B cell (primary cell): ENCODE data around the gene PARP16. TPM values are rescaled to one million over a fixed set of nuclear protein-coding genes. Genes with fewer than 3 reads are reported as not detected.

ENCODE experiments used
- ATAC-seq: fragments of 200-7000 bp; cut with Tn5 transposase; one replicate; pipeline ENCODE4 v1.10.0; 2021; ENCODE audit warnings: low read depth, mild to moderate bottlenecking, moderate number of reproducible peaks, moderate library complexity
- CTCF ChIA-PET: fragments of 350-600 bp; sonication (Branson Sonifier 250); formaldehyde crosslinking; loops from one replicate; lab custom pipeline; 2021; ENCODE audit warnings: antibody characterized with exemption, inconsistent platforms; lab: Charles Lee
- POLR2A ChIA-PET: fragments of 350-600 bp; sonication (Branson Sonifier 250); formaldehyde crosslinking; loops from one replicate; lab custom pipeline; 2021; ENCODE audit warnings: antibody characterized with exemption; lab: Charles Lee
- DNase-seq: peaks from one replicate; pipeline ENCODE4 v3.0.0; 2013
- H2AFZ ChIP-seq: 2 replicates; pipeline ENCODE4 v1.6.1; 2012; ENCODE audit warnings: mild to moderate bottlenecking, low read depth, low read length; ENCODE audit not compliant: insufficient read depth, poor library complexity, severe bottlenecking
- H3K27ac ChIP-seq, 2 donors: 1 replicate in 1 of 2; 2 replicates in 1 of 2; pipeline ENCODE4 v1.5.1; 2012 to 2013; ENCODE audit warnings: low read length in 2 of 2, mild to moderate bottlenecking in 2 of 2, moderate library complexity in 1 of 2
- H3K27me3 ChIP-seq, 4 experiments: fragments of 200-600 bp in 1 of 4; sonication (generic) in 1 of 4; replicated peaks in 1 of 4; 1 replicate in 2 of 4; 2 replicates in 2 of 4; pipeline versions ENCODE4 v1.6.1 to v1.7.0; 2013 to 2016; ENCODE audit warnings: low read length in 3 of 4, mild to moderate bottlenecking in 2 of 4, mixed read lengths in 1 of 4, moderate library complexity in 1 of 4; ENCODE audit not compliant: insufficient read depth in 4 of 4, control insufficient read depth in 3 of 4; ENCODE audit errors: control extremely low read depth in 1 of 4
- H3K36me3 ChIP-seq, 2 experiments: replicated peaks in 1 of 2; 1 replicate in 1 of 2; 2 replicates in 1 of 2; pipeline versions ENCODE4 v1.6.1 to v1.7.1; 2013; ENCODE audit warnings: low read length in 1 of 2; ENCODE audit not compliant: insufficient read depth in 2 of 2, control insufficient read depth in 1 of 2; ENCODE audit errors: control extremely low read depth in 1 of 2, extremely low read depth in 1 of 2
- H3K4me1 ChIP-seq, 2 donors: fragments of 200-600 bp in 1 of 2; sonication (generic) in 1 of 2; 1 replicate in 1 of 2; 2 replicates in 1 of 2; pipeline versions ENCODE4 v1.5.1 to v1.6.1; 2013 to 2017; ENCODE audit warnings: low read length in 2 of 2; ENCODE audit not compliant: control insufficient read depth in 2 of 2, insufficient read depth in 2 of 2
- H3K4me2 ChIP-seq: replicated peaks from 2 replicates; pipeline ENCODE3; 2012; ENCODE audit warnings: mild to moderate bottlenecking, low read depth, low read length; ENCODE audit not compliant: poor library complexity, severe bottlenecking
- H3K4me3 ChIP-seq, 5 experiments: fragments of 200-600 bp in 1 of 5; sonication (generic) in 1 of 5; 1 replicate in 3 of 5; 2 replicates in 2 of 5; pipeline versions ENCODE4 v1.5.1 to v1.7.0; 2011 to 2016; ENCODE audit warnings: low read length in 4 of 5, mild to moderate bottlenecking in 4 of 5, low read depth in 2 of 5, control low read depth in 1 of 5, moderate library complexity in 1 of 5; ENCODE audit not compliant: insufficient read depth in 1 of 5; ENCODE audit errors: control extremely low read depth in 1 of 5, extremely low read depth in 1 of 5
- H3K79me2 ChIP-seq: fragments of 200-600 bp; sonication (generic); one replicate; pipeline ENCODE4 v1.6.0; 2016; ENCODE audit warnings: low read length; ENCODE audit not compliant: control insufficient read depth, insufficient read depth
- H3K9ac ChIP-seq: fragments of 200-600 bp; sonication (generic); 2 replicates; pipeline ENCODE4 v1.6.1; 2017; ENCODE audit warnings: mild to moderate bottlenecking, low read length, moderate library complexity
- H3K9me3 ChIP-seq, 3 donors: one replicate each; pipeline versions ENCODE4 v1.6.1 to v1.7.1; 2013; ENCODE audit warnings: low read length in 2 of 3; ENCODE audit not compliant: control insufficient read depth in 2 of 3, insufficient read depth in 1 of 3; ENCODE audit errors: control extremely low read depth in 1 of 3
- H4K20me1 ChIP-seq: 2 replicates; pipeline ENCODE4 v1.6.0; 2012; ENCODE audit warnings: mild to moderate bottlenecking, low read length; ENCODE audit not compliant: insufficient read depth, control insufficient read depth, poor library complexity, severe bottlenecking
- H3K27ac Mint-ChIP-seq: one replicate; pipeline ENCODE4 v1.8.0; 2021; ENCODE audit warnings: mixed read lengths
- H3K27me3 Mint-ChIP-seq: one replicate; pipeline ENCODE4 v1.8.0; 2021; ENCODE audit warnings: mixed read lengths
- H3K4me1 Mint-ChIP-seq: one replicate; pipeline ENCODE4 v1.8.0; 2021; ENCODE audit warnings: mixed read lengths
- H3K4me3 Mint-ChIP-seq: one replicate; pipeline ENCODE4 v1.8.0; 2021; ENCODE audit warnings: mixed read lengths
- H3K9me3 Mint-ChIP-seq: one replicate; pipeline ENCODE4 v1.8.0; 2022; ENCODE audit warnings: mixed read lengths; ENCODE audit not compliant: insufficient read depth
- CTCF ChIP-seq: fragments of 200-600 bp; IDR thresholded peaks from one replicate; pipeline ENCODE4 v1.8.0; 2022; ENCODE audit warnings: antibody characterized with exemption, mild to moderate bottlenecking
- EZH2 ChIP-seq: IDR thresholded peaks from 2 replicates; pipeline ENCODE4 v1.6.1; 2012; ENCODE audit warnings: borderline replicate concordance, low read depth, mild to moderate bottlenecking, moderate library complexity, low read length; ENCODE audit not compliant: insufficient read depth, poor library complexity, severe bottlenecking
- WGBS: methylation state at CpG from one replicate; pipeline ENCODE4 v1.1.5; 2013; ENCODE audit warnings: missing lambda C conversion rate; ENCODE audit not compliant: insufficient coverage; 5-methylcytosine and 5-hydroxymethylcytosine counted together
- intact Hi-C: fragments of 100-400 bp; cut with micrococcal nuclease; formaldehyde crosslinking; loops from one replicate; pipeline ENCODE4 v1.10.0; 2022
- polyA plus RNA-seq: library from polyadenylated mRNA; depleted of rRNA; stranded (reverse); fragments of >200 nt; gene quantifications from 2 replicates; pipeline ENCODE4 v1.2.3, GENCODE V29; 2012
- total RNA-seq, 2 donors: library from RNA; stranded (reverse); fragments of 120-200 nt in 1 of 2; gene quantifications; 1 replicate in 1 of 2; 2 replicates in 1 of 2; pipeline versions ENCODE4 v1.2.3 to v1.2.4, GENCODE V29; 2013 to 2022

PARP16 gene
- total and polyA plus RNA-seq, 2 donors (not counting 1 experiment from before 2014, with no cell fraction given) = 18.2 to 19.1 TPM

- DNase-seq = no peak
- no peak overlapping the region for H2AFZ ChIP-seq
- no peak for TF ChIP-seq EZH2
- TF ChIP-seq CTCF = no peak
- Mint-ChIP-seq H3K4me1 (no peaks in the 10 kb centered on the region), H3K4me3 (no peak overlapping the region), H3K27ac (no peak overlapping the region), H3K9me3 (no peaks in the 10 kb centered on the region), H3K27me3 (peaks cover under 1% of the 10 kb centered on the region)
- POLR2A ChIA-PET = no interaction called here
- CTCF ChIA-PET = interaction anchor here (1.3 kb wide), 1 partner anchor 86 kb away, joined by 7 read pairs; no protein-coding TSS in a partner anchor
- H3K4me1 ChIP-seq = no peaks in the 10 kb centered on the region
- intact Hi-C loops = no loop called here
- no peak overlapping the region for H3K4me2 ChIP-seq
- H3K79me2 ChIP-seq = no peaks in the 10 kb centered on the region
- no peaks in the 10 kb centered on the region for H4K20me1 ChIP-seq
- no peak overlapping the region for H3K9ac ChIP-seq
- ATAC-seq = no peak
- 72% methylated on average over 6 of the region's 6 CpGs for WGBS
- no peak overlapping the region for H3K27ac ChIP-seq
- H3K27me3 ChIP-seq = no peaks in the 10 kb centered on the region
- no peak overlapping the region for H3K4me3 ChIP-seq
- no peaks in the 10 kb centered on the region for H3K9me3 ChIP-seq
- no peaks in the 10 kb centered on the region for H3K36me3 ChIP-seq
Measured at GRCh38 chr15:65211482-65211982, 75.2 kb downstream of the PARP16 start.

- H3K4me1 ChIP-seq = no peaks in the 10 kb centered on the region
- Mint-ChIP-seq H3K27me3 (peaks cover 6% of the 10 kb centered on the region), H3K4me1 (no peaks in the 10 kb centered on the region), H3K27ac (no peak within 1 kb of the TSS), H3K4me3 (no peak within 1 kb of the TSS), H3K9me3 (no peaks in the 10 kb centered on the region)
- ChIA-PET CTCF (interaction anchor here (1.3 kb wide), 1 partner anchor 86 kb away, joined by 7 read pairs; no protein-coding TSS in a partner anchor), POLR2A (no interaction called here)
- H3K79me2 ChIP-seq = no peaks in the 10 kb centered on the region
- no peaks in the 10 kb centered on the region for H4K20me1 ChIP-seq
- DNase-seq (no peak), ATAC-seq (no peak)
- H3K4me3 ChIP-seq = no peak within 1 kb of the TSS
- WGBS = 86% methylated on average over 7 of the region's 8 CpGs
- no peaks in the 10 kb centered on the region for H3K36me3 ChIP-seq
- no peak within 1 kb of the TSS for H2AFZ ChIP-seq
- no peak within 1 kb of the TSS for H3K27ac ChIP-seq
- intact Hi-C loops = no loop called here
- H3K9ac ChIP-seq = no peak within 1 kb of the TSS
- H3K9me3 ChIP-seq = no peaks in the 10 kb centered on the region
- H3K27me3 ChIP-seq = no peaks in the 10 kb centered on the region
- no peak within 1 kb of the TSS for H3K4me2 ChIP-seq
- no peak for TF ChIP-seq CTCF
- TF ChIP-seq EZH2 = no peak
Measured at GRCh38 chr15:65210770-65211481, 75.8 kb downstream of the PARP16 start, which contains the start of gene CILP. CILP (minus strand) TSS chr15:65211473; CDS start chr15:65209755, 1,718 bp downstream.
